ENCODE data around the gene ERMP1. TPM values are rescaled to one million over a fixed set of nuclear protein-coding genes. Genes with fewer than 3 reads are reported as not detected.

ERMP1 gene
- total and polyA plus RNA-seq, 2 of the 8 experiments (the other 6 are each of a cell fraction or from before 2014, with no cell fraction given) = 12.8 to 16.7 TPM

DNA sequence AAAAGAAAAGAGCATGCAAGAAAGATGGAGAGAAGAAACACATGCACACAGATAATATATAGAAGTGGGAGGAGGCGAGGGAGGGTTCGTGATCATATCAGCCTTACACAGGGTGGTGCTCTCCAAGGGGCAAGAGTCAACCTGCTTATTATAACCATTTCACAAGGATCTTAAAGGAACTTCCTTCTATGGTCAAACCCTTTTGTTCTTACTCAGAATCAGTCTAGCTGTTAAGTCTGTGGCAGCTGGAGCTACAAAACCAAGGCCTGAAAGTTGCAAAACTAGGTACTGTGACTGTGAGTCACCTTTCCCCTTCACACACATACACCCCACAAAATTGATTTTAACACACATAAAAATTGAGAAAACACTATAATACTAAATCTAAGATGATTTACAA is 18.5 kb upstream of the ERMP1 start:
- ChIA-PET POLR2A (ENCODE audit: partially characterized antibody) (no interaction called here), CTCF (ENCODE audit: partially characterized antibody) (interaction anchor here (0.8 to 1.3 kb wide), 3 partner anchors 11 to 18 kb away, joined by 3 to 4 read pairs (median 3); no protein-coding TSS in a partner anchor)
- H2BK15ac ChIP-seq (ENCODE audit: low read length) = no peak overlapping the region
- no peak overlapping the region for H3K18ac ChIP-seq (ENCODE audit: extremely low read depth, low read length)
- DNase-seq (ENCODE audit: low read depth in 1 of 2, low spot score in 2 of 2) = no peak
- H3K9ac ChIP-seq (replicated peaks in 1 of 4; ENCODE audit: extremely low read depth in 1 of 4, low read depth in 3 of 4, low read length in 3 of 4) = no peak overlapping the region
- no peak overlapping the region for H3K56ac ChIP-seq (replicated peaks; ENCODE audit: insufficient read length, low read depth, low read length)
- no peaks in the 10 kb centered on the region for H3K4me1 ChIP-seq (replicated peaks in 1 of 4; ENCODE audit: control insufficient read depth in 3 of 4, insufficient read depth in 4 of 4, low read length in 3 of 4)
- no peaks in the 10 kb centered on the region for H3K23me2 ChIP-seq (ENCODE audit: low read depth, low read length)
- no peak for FAIRE-seq
- no peaks in the 10 kb centered on the region for H3K27me3 ChIP-seq (replicated peaks in 1 of 4; ENCODE audit: control insufficient read depth in 3 of 4, extremely low read depth in 1 of 4, insufficient read depth in 3 of 4, low read length in 3 of 4)
- no peak overlapping the region for H2BK120ac ChIP-seq (replicated peaks; ENCODE audit: low read depth, low read length)
- H4K5ac ChIP-seq (ENCODE audit: insufficient read length, low read depth, low read length) = no peak overlapping the region
- H4K91ac ChIP-seq (replicated peaks; ENCODE audit: insufficient read length, low read length) = no peak overlapping the region
- H3K14ac ChIP-seq (ENCODE audit: insufficient read length) = no peak overlapping the region
- H3K23ac ChIP-seq (ENCODE audit: insufficient read length) = no peak overlapping the region
- H3K27ac ChIP-seq (ENCODE audit: low read depth, low read length) = no peak overlapping the region
- H3K4ac ChIP-seq (replicated peaks; ENCODE audit: insufficient read length, low read depth, low read length) = no peak overlapping the region
- TF ChIP-seq BRCA1 (IDR thresholded peaks at IDR 0.05; ENCODE audit: low read depth, low read length) (no peak), TAF7 (optimal IDR thresholded peaks at IDR 0.05; ENCODE audit: borderline replicate concordance, low read depth, low read length) (no peak), CHD1 (IDR thresholded peaks at IDR 0.05; ENCODE audit: low read depth, low read length) (no peak)
- TF ChIP-seq, protein P1, sequence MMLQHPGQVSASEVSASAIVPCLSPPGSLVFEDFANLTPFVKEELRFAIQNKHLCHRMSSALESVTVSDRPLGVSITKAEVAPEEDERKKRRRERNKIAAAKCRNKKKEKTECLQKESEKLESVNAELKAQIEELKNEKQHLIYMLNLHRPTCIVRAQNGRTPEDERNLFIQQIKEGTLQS (IDR thresholded peaks at IDR 0.05; ENCODE audit: insufficient read depth, low read depth, low read length) = no peak
- no peak overlapping the region for H3K4me2 ChIP-seq (ENCODE audit: insufficient read depth in 1 of 2, low read depth in 2 of 2, low read length in 2 of 2)
- H2AK5ac ChIP-seq (ENCODE audit: low read depth, low read length) = no peak overlapping the region
- H3K9me3 ChIP-seq (ENCODE audit: insufficient read depth in 2 of 2, low read depth in 1 of 2, low read length in 1 of 2) = no peaks in the 10 kb centered on the region
- 100% methylated on average over 2 of the region's 2 CpGs; no CpG with 5 or more reads in 1 of the 2 experiments for WGBS, 2 experiments (ENCODE audit: extremely low coverage in 1 of 2, insufficient coverage in 1 of 2, insufficient read length in 1 of 2, insufficient replicate concordance in 2 of 2, low coverage in 1 of 2, low lambda C conversion rate in 2 of 2, missing lambda C conversion rate in 1 of 2)
- no peak overlapping the region for H4K8ac ChIP-seq (ENCODE audit: extremely low read depth, insufficient read depth, low read length)
- no peak overlapping the region for H2BK20ac ChIP-seq (ENCODE audit: low read length)
- H4K20me1 ChIP-seq (replicated peaks in 1 of 2; ENCODE audit: control insufficient read depth in 1 of 2, insufficient read depth in 2 of 2, low read length in 2 of 2) = no peaks in the 10 kb centered on the region
- H2AFZ ChIP-seq (ENCODE audit: low read length) = no peak overlapping the region
- H3K79me1 ChIP-seq (ENCODE audit: low read depth, low read length) = no peaks in the 10 kb centered on the region
- no peak overlapping the region for H2BK12ac ChIP-seq (ENCODE audit: low read depth, low read length)
- no peaks in the 10 kb centered on the region for H3K79me2 ChIP-seq (ENCODE audit: control insufficient read depth in 1 of 2, insufficient read depth in 2 of 2, low read length in 2 of 2)
- no peak overlapping the region for H3K4me3 ChIP-seq (ENCODE audit: extremely low read depth in 1 of 4, insufficient read depth in 2 of 4, low read depth in 3 of 4, low read length in 4 of 4)
- H3K36me3 ChIP-seq (ENCODE audit: control insufficient read depth in 2 of 4, insufficient read depth in 4 of 4, low read length in 3 of 4) = no peaks in the 10 kb centered on the region
- H2BK5ac ChIP-seq (ENCODE audit: low read depth, low read length) = no peak overlapping the region

Measured in H1 (cell line).